ENCODE measurements around the gene HBEGF.

HBEGF gene

GRCh38 chr5:140286424-140286823 is 60.0 kb downstream of the HBEGF start:
- DNase-seq (ENCODE audit: low read depth), result no peak
- H3K4me3 ChIP-seq (ENCODE audit: low read length), result no peak overlapping the region
- no peak for TF ChIP-seq CTCF (conservative IDR thresholded peaks at IDR 0.05; ENCODE audit: low read depth, low read length)

GRCh38 chr5:140284013-140284412 is 62.4 kb downstream of the HBEGF start:
- no peak overlapping the region for H3K4me3 ChIP-seq (ENCODE audit: low read length)
- no peak for DNase-seq (ENCODE audit: low read depth)
- no peak for TF ChIP-seq CTCF (conservative IDR thresholded peaks at IDR 0.05; ENCODE audit: low read depth, low read length)
